Activated CD8-positive, alpha-beta memory T cell treated with anti-CD3 and anti-CD28 coated beads, Interleukin-2, amount 50 U/mL, for 1 hour (primary cell): ENCODE measurements around the gene ITPRIP.

ENCODE experiments used
- DNase-seq: peaks from one replicate; pipeline ENCODE4 v3.0.0-alpha.2; 2020; ENCODE audit errors: extremely low read depth

Gene ITPRIP

DNA sequence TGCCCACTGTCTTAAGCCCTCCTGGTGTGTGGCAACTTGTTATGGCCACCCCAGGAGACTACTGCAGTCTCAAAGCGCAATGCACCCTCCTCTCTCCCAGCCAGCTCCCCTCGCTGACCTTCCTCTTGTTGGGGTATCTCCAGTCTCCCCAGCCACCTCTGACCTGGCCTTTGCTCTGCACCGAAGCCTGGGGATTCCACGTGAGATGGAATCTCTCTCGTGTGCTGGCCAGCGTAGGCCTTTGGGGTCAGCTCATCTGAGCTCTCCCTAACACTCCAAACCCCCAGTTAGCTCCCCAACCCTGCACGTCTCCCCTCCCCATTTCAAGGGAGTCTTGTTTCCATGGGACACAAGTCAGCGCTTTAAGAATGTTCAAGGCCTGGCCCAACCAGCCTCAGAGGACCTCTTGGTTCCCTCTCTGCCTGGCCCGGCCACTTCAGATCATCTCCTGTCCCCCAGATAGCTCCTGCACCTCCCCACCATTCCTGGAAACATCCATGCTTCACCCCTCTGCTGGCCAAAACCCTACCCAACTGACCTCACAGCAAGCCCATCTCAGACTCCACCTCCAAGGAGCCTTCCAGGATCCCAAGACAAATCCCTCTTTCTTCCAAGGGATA is 11.2 kb downstream of the ITPRIP start:
- DNase-seq, result no peak

GRCh38 chr10:104325436-104326435 is 12.5 kb downstream of the ITPRIP start:
- DNase-seq, result no peak

GRCh38 chr10:104324931-104325330 is 13.3 kb downstream of the ITPRIP start:
- no peak for DNase-seq

- no peak for DNase-seq
Observed at GRCh38 chr10:104324221-104324686, 14.0 kb downstream of the ITPRIP start.

DNA sequence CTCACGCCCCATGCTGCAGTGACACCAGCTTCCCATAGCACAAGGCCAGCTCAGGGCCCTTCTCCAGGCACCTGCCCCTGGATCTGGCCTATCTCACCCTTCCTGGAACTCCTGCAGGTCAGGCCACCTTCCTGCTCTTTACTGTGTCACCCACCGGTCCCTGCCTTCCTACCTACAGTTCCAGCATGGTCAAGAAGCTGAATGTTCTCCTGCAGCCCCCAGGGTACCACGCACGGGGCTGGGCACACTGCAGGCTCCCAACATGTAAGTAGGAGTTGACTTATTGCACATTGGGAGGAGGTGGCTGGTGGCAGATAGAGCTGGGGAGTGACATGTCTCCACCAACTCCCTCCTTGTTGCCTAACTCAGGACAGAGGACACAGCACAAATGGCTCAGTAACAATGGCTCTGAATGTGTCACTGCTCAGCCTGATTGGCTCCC is 14.5 kb downstream of the ITPRIP start:
- no peak for DNase-seq

DNA sequence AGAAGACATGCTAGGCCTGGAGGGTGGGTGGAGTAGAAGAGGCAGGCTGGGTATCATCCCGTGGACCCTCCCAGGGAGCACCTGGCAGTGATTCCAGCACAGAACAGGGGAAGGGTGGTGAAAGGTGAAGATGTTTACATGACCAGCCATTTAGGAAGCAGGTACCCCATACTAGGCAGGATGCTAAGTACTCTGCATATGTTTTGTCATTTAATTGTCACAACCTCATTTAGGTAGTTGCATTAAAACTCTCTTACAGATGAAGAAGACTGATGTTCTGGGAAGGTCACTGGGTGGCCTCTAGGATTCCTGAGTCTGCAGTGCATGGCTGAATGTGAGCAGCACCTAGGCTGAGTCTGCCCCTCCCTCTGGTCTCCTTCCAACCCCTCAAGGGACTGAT is 15.2 kb downstream of the ITPRIP start:
- no peak for DNase-seq

GRCh38 chr10:104322416-104322782 is 15.9 kb downstream of the ITPRIP start:
- no peak for DNase-seq

DNA sequence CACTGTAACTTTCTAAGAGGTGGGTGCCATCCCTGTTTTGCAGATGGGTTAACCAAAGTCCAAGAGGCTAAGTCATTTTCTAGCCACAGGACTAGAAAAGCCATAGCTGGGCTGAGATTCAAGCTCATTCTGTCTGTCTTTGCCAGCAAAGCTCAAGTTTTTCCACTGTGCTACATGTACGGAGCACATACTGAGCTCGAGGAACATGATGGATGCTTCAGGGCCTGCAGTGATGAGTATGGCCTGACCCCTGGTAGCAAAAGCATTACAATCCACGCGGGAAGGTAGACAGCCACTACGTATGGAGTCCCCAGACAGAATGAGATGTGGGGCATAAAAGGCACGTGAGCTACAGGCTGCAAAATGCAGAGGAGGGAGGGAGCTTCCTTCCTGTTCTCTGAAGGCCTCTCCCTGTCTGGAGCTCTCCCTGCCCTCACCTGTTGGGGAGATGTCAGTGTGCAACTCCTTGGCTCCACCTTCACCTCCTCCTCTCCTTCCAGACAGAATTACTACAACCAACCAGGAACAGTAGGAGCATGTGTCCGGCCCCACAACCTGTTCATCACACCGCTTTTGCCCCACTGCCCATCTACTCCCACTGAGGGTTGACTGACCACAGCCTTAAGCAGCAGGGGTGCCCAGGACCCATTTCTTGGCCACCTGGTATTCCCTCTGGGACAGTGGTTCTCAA is 16.4 kb downstream of the ITPRIP start:
- no peak for DNase-seq

GRCh38 chr10:104321226-104321625 is 17.0 kb downstream of the ITPRIP start:
- no peak for DNase-seq

DNA sequence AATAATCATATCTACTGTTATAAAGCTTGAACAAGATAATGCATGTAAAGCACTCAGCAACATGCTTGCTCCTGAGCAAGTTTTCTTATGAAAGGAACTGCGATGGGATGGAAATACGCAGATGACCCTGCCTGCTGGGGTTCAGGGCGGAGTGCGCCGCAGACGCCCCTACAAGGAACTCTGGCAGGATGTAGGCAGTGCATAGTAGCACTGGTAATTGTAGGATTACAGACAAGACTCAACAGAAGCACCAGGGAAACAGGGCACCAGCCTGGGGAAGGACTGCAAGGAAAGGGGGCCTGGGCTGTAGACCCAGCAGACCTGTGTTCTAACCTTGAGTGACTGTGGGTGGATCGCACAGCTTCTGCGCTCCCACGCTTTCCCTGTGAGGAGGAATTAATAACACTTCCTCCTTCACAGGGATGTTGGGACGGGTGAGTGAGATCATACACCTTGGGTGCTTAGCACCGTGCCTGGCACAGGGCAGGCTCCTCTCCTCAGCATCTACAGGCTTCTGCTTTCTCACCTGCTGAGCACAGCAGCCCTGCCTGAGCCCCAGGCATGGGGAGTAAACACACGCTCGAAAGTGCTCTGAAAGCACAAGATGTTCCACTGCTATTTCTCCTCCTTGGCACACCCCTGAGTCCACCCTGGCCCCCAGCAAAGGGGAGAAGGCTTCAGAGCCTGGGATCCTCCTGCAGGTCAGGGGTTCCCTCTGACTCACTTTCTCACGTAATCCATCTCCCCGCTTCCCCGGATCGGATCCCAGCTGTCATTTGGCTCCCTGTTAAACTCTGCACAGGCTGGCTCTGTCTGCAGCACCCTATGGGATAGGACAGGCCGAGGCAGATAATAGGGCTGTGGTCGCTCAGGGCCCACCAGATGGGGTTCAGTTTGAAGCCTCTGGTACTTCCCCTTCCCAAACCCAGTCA is 19.2 kb downstream of the ITPRIP start:
- DNase-seq, result no peak

DNA sequence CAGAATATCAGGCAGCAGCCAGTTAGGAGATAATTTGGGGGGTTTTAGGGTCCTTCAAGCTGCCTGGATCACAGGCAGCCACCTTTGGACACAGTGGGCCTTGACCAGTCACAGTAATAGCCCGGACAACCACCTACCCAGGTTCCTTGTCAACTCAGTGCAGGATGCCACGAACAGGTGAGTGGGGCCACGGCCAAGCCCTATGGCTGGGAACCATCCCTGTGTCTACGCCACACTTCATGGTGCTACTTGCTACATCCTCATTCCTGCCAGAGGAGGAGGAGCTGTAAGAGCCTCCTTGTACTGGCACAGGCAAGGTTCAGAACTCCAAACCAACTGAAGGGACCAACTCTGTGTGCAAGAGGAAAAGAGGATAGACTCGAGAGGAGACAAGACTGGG is 19.9 kb downstream of the ITPRIP start:
- no peak for DNase-seq

GRCh38 chr10:104317726-104318299 is 20.5 kb downstream of the ITPRIP start:
- no peak for DNase-seq

DNA sequence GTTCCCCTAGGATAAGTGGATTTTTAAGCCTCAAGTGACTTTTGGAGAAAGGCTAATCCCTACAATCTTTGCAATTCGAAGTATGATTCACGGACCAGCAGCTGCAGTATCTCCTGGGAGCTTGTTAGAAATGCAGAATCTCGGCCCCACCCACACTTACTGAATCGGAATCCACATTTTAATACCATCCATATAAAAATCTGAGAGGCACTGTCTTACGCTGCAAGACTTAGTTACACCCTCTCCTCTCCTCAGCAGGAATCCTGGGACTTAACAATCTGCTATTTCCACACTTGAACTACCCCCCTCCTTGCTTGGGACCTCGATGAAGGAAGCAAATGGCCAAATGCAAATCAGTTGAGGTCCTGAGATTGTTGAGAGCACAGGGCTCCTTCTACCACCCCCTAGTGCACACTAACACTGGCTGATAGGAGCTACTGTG is 21.0 kb downstream of the ITPRIP start:
- no peak for DNase-seq

DNA sequence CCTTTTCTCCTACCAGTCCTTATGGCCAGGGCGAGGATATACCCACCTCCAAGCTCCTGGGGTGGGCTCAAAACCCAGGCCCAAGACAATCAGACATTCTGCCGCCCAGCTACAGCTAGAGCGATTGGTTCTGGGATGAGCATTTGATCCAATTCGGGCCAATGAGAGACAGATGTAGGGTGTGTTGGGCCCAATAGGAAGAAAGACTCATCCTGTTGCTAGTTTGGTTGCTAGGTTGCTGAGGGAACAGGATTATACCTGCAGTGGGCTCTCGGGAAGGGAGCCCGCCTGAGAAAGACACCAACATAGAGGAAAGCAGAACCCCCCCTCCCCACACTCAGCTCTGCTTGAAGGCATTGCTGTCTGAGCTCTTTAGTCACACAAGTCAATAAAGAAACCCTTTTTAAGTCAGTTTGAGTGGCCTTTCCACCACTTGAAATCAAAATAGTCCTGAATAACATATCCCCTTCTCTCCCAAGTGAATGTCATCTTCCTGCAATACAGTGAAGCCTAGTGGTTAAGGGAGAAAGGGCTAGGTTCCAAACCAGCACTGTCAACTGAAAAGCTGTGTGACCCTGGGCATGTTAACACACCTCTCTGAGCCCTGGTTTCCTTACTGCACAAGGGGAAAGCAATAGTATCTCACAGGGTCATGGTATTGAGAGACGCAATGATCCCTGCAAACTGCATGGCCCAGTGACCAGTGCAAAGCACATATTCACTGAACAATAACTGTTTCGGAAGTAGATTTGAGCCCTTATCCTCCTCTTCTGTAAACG is 21.8 kb downstream of the ITPRIP start:
- DNase-seq, result no peak

DNA sequence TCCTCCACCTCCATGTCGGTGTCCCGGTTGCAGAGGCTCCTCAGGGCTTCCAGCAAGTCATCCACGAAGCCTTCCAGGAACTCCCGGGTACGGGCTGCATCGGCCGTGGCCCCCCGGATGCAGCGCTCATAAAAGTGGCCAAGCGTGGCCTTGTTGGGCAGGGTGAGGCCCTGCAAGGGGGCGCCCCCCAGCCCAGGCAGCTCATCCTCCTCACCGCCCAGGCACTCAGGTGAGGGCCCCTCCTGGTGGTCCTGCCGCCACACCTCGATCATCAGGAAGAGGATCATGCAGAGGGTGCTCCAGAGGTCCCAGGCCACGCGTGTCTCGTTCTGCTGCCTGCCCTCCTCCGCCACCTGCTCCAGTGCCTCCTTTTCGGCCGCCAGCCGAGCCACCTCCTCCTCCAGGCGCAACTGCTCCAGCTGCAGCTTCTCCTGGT is 22.8 kb downstream of the ITPRIP start:
- DNase-seq, result no peak

- no peak for DNase-seq
Observed at GRCh38 chr10:104314591-104315485, 23.4 kb downstream of the ITPRIP start.

GRCh38 chr10:104311184-104311720 is 27.0 kb downstream of the ITPRIP start:
- no peak for DNase-seq
